Heart left ventricle (tissue), 13 donors: ENCODE results near the gene FGF14.

Experiments used
- POLR2A ChIP-seq, 2 donors: fragments of 450-650 bp; IDR thresholded peaks; one replicate each; pipeline ENCODE4 v1.6.1; 2017; ENCODE audit warnings: antibody characterized with exemption in 2 of 2, mild to moderate bottlenecking in 2 of 2, moderate library complexity in 2 of 2
- TF ChIP-seq, protein P1 (sequence below), 12 donors: fragments of 200-600 bp; sonication (generic) in 4 of 12; IDR thresholded peaks; one replicate each; pipeline versions ENCODE4 v1.5.0 to v1.8.0; 2018 to 2022; ENCODE audit warnings: antibody characterized with exemption in 12 of 12, mild to moderate bottlenecking in 5 of 12
- donor health status: ischemic (EF 13 %, LVEDD 7.1; RV severe dilation, severe dysfunction).
- donor health status: DM: no; HTN: yes; CAD: no.
- donor health status: DM: no; HTN: no; CAD: no.
- donor health status: ischemic (EF 25% LVEDD 6.9; RV normal size, moderate dysfunction).
- donor health status: ischemic (EF 25% LVEDD 5.7; RV mildly dilated, moderate dysfunction).
- donor health status: ischemic (EF 35%, LVEDD 5.7; RV mildly dilated, moderate dysfunction).
- donor health status: nonischemic (EF 11% LVEDD 7.7; RV severe dilation, severe dysfunction).
- donor health status: DM: yes; HTN: yes; CAD: no.
- donor health status: PGD.
- donor health status: ischemic (EF 29% LVEDD 5.4; RV normal size, mild dysfunction).
- donor health status: nonischemic (EF 23%, LVEDD 6.1; RV moderate dilation, normal function).

DNA sequence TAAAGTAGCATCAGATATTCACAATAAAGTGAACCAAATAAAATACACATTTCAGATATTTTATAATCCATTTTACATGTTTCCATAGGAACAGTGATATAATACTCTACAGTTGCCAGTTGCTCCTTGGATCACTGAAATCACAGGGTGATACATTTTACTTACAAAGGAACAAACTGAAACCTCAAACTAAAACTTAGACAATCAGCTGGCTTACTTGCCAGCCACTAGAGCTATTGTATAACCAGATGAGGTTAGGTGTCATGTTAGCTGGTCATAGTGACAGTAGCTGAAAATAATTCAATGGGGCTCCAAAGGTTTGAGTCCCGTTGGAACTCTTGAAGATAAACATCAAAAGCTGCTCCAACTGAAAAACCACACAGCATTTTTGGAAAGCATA lies 674.7 kb downstream of the FGF14 start:
- no peak for TF ChIP-seq POLR2A (IDR thresholded peaks at IDR 0.05)
- TF ChIP-seq, protein P1, sequence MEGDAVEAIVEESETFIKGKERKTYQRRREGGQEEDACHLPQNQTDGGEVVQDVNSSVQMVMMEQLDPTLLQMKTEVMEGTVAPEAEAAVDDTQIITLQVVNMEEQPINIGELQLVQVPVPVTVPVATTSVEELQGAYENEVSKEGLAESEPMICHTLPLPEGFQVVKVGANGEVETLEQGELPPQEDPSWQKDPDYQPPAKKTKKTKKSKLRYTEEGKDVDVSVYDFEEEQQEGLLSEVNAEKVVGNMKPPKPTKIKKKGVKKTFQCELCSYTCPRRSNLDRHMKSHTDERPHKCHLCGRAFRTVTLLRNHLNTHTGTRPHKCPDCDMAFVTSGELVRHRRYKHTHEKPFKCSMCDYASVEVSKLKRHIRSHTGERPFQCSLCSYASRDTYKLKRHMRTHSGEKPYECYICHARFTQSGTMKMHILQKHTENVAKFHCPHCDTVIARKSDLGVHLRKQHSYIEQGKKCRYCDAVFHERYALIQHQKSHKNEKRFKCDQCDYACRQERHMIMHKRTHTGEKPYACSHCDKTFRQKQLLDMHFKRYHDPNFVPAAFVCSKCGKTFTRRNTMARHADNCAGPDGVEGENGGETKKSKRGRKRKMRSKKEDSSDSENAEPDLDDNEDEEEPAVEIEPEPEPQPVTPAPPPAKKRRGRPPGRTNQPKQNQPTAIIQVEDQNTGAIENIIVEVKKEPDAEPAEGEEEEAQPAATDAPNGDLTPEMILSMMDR (IDR thresholded peaks at IDR 0.05), result no peak
